Measurements from ENCODE around the gene GNAL.

The GNAL gene

GRCh38 chr18:11729556-11729955, 40.5 kb downstream of the GNAL start:
- DNase-seq = no peak

- peak; percentile 54 for DNase-seq
Observed at GRCh38 chr18:11733031-11733430, 44.0 kb downstream of the GNAL start.

GRCh38 chr18:11736656-11737055, 47.6 kb downstream of the GNAL start:
- DNase-seq = no peak

GRCh38 chr18:11739893-11740292, 50.8 kb downstream of the GNAL start:
- DNase-seq = no peak

GRCh38 chr18:11740461-11740860, 51.4 kb downstream of the GNAL start:
- no peak for DNase-seq

- no peak for DNase-seq
Observed at GRCh38 chr18:11741505-11742145, 52.6 kb downstream of the GNAL start.

- DNase-seq = no peak
Observed at GRCh38 chr18:11745521-11745920, 56.5 kb downstream of the GNAL start.

- DNase-seq = no peak
Observed at GRCh38 chr18:11747286-11747685, 58.2 kb downstream of the GNAL start.

- no peak for DNase-seq
Observed at GRCh38 chr18:11747731-11748130, 58.7 kb downstream of the GNAL start.

- DNase-seq = no peak
Observed at GRCh38 chr18:11749305-11749704, 60.2 kb downstream of the GNAL start.

- DNase-seq = no peak
Observed at GRCh38 chr18:11750171-11750570, 61.1 kb downstream of the GNAL start.

- no peak for DNase-seq
Observed at GRCh38 chr18:11750581-11751310, 61.7 kb downstream of the GNAL start.

GRCh38 chr18:11751341-11752115, 62.5 kb downstream of the GNAL start:
- no peak for DNase-seq

GRCh38 chr18:11752116-11752911, 63.2 kb downstream of the GNAL start:
- DNase-seq = no peak

GRCh38 chr18:11754979-11755378, 65.9 kb downstream of the GNAL start:
- DNase-seq = no peak

GRCh38 chr18:11757084-11757590, 68.1 kb downstream of the GNAL start:
- no peak for DNase-seq

GRCh38 chr18:11759456-11759855, 70.4 kb downstream of the GNAL start:
- no peak for DNase-seq

- DNase-seq = no peak
Observed at GRCh38 chr18:11760498-11761167, 71.6 kb downstream of the GNAL start.

GRCh38 chr18:11761553-11761952, 72.5 kb downstream of the GNAL start:
- no peak for DNase-seq

- no peak for DNase-seq
Observed at GRCh38 chr18:11762429-11762828, 73.4 kb downstream of the GNAL start.

- no peak for DNase-seq
Observed at GRCh38 chr18:11767329-11767728, 78.3 kb downstream of the GNAL start.

GRCh38 chr18:11767935-11768334, 78.9 kb downstream of the GNAL start:
- DNase-seq = peak; percentile 19

Data from fibroblast of upper back skin (primary cell).